Right ventricle myocardium superior (tissue), 1 donor: Measurements from ENCODE around the gene C3orf49. TPM values are rescaled to one million over a fixed set of nuclear protein-coding genes. Genes with fewer than 3 reads are reported as not detected.

Experiments
- ATAC-seq: fragments of 200-7000 bp; cut with Tn5 transposase; one replicate; pipeline ENCODE4 v1.9.1; 2020; ENCODE audit warnings: mild to moderate bottlenecking; ENCODE audit not compliant: poor library complexity
- DNase-seq: peaks from one replicate; pipeline ENCODE4 v3.0.0-alpha.2; 2020
- intact Hi-C: fragments of 100-400 bp; cut with DNase I; formaldehyde crosslinking; loops from one replicate; pipeline ENCODE4 v1.11.2; 2022
- total RNA-seq: library from RNA; stranded (reverse); fragmentation: NEBNext Ultra II Directional; extraction: Animal tissue kit (Norgen Biotek cat#: 25700); gene quantifications from one replicate; pipeline ENCODE4 v1.2.1, GENCODE V29; 2021
- donor health status: DM: no; HTN: yes; CAD: no; lungs with severe emphysema.

Gene C3orf49
- total RNA-seq, 1 donor from 2014 or later, result not detected

DNA sequence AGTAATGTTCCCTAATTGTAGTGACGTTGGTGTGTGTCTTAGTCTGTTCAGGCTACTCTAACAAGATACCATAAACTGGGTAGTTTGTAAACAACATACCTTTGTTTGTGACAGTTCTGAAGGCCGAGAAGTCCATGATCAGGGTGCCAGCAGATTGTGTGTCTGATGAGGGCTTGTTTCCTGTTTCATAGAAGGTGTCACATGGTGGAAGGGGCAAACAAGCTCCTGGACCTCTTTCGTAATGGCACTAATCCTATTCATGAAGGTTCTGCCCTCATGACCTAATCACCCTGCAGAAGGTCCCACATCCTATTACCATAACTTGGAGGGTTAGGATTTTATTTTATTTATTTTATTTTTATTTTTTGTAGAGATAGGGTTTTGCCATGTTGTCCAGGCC is 55.7 kb downstream of the C3orf49 start:
- DNase-seq (no peak), ATAC-seq (no peak)
- intact Hi-C loops, result no loop called here

DNA sequence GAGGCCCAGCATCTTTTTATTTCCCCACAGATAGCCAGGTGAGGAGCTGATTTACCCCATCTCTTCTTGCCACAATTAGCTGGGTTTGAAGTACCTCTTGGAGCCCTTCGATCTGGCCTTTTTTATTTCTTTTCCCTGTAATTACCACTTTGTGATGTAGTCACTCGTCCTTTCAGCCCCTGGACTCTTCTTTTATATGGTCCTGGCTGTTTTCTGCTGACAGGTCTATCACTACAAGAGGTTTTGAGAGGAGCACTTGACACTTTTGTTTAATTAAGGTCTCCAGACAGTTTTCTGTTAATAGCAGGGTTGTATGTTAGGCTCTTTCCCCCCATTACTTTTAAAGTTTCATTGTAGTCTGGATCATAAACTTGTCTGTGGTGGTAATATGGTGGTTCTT is 56.4 kb downstream of the C3orf49 start:
- intact Hi-C loops, result no loop called here
- DNase-seq (no peak), ATAC-seq (no peak)

DNA sequence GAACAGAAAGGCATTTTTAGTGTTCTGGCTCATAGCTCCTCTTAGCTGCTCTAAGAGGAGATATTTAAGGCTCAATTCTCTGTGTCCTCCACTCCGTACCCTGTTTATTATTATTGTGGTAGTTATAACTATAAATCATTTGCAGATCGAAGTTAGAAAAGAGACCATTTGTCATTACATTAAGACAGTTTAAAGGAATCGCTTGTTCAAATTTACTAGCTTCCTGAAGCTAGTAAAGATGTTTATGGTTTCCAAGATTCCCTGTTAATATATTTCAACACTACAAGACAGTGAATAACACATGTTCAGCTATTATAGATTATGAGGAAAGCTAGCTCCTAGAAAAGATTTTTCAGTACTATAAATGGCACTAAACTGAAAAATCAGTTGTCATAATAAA is 57.2 kb downstream of the C3orf49 start:
- intact Hi-C loops, result no loop called here

DNA sequence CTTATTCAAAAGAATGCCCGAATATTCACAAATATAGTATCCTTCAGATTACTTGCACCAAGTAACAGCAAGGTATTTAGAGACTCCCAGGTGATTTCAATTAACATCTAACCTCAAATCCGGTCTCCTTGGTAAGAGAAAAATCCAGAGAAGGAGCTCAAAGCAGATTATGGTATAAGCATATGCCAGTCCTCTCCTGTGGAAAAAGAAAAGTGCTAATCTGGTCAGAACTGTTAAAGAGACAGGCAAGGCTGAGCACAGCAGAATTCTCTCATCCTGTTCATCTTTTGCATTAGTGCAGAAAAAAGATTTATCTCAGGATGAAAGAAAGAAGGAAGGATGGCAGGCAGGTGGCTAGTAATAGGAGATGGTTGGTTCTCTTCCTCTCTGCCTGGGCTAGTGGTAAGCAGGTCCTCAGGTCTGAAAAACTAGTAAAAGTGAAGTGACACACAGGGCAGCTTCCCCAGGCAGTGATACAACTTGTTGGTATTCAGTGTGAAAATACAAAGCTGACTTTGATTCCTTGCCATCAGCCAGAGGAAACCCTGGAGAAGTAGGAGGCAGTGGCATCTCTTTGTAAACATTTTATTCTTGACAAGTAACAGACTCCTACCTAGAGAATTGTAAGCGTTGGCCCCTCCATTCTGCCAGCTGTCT is 58.8 kb downstream of the C3orf49 start:
- ATAC-seq (no peak), DNase-seq (no peak)
- intact Hi-C loops, result no loop called here

More for the DNA sequence above, 57.2 kb downstream of the C3orf49 start:
- no peak for ATAC-seq
- no peak for DNase-seq

DNA sequence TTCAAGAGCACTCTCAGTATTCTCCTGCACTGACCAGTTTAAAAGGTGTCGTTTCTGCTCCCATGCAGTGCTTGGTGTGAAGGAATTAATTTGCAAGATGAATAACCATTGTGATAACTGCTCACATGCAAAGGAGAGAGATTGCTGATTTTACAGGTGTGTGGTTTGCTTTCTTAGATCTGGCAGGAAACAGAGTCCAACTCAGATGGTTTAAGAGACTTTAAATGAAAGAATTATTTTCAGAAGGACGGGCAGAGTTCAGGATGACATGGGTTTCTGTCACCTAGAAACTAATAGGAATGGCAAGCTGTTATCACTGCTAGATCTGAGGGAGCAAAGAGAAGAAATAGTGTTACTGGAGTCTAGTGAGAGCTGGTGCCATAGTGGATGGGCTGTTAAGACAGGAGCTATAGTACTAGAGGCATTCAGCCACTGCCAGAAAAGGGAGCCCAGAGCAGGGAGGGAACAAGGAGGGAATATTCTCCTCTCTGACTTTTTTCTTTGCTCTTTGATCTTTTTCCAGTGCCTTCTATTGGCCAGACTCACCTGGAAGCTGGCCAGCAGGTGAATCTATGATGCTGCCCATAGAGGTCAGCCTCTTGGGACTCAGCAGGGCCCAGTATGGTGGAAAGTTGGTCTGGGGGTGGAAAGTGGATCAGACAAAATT is 59.4 kb downstream of the C3orf49 start:
- no peak for ATAC-seq
- intact Hi-C loops, result no loop called here
- no peak for DNase-seq

DNA sequence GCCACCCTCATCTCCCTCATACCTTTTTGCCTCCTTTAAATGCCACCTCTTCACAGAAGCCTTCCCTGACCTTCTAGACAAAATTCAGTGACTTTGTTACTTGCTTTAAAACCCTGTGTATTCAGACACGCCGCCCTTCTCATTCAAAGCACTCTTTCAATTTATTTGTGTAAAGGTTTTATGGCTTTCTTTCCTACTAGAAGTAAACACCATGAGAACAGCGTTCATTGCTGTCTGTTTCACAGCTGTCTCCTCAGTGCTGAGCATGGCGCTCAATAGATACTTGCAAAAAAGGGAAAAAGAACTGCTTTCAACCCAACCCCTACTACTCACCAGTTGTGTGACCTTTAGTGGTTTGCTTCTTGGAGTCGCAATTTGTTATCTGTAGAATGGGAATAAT is 61.6 kb downstream of the C3orf49 start:
- no peak for DNase-seq
- intact Hi-C loops, result no loop called here
- ATAC-seq, result no peak

DNA sequence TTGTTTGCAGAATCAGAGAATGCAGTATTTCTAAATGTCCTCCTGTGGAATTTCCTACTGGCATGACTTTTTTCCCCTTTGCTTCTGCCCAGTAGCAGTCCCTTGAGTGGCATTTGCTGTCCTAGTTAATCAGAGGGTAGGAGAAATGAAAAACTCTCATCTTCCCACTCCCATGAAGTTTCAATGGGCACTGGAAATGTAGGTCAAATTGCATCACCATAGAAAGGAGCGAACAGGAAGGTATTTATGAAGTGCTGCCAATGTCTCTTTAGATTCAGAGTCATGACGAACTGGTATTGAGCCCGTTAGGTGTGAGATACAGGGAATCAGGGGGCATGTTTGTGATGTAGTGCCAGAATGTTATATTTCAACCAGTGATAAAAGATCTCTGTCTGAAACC is 67.8 kb downstream of the C3orf49 start:
- DNase-seq (no peak), ATAC-seq (peak; percentile 72)
- intact Hi-C loops, result no loop called here

DNA sequence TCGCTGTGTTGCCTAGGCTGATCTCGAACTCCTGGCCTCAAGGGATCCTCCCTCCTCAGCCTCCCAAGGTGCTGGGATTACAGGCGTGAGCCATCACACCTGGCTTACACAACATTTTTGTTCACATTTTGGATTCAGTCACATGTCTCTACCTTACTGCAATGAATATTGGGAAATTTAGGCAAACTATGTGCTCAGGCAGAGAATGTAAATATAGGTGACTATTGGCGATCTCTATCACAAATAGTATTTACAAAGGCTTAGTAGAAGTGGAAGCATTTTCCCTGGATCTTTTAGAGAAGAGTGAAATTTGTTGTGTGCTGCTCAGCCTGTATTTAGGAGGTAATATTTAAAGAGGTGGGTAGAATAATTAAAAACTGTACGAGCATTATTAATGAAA is 72.4 kb downstream of the C3orf49 start:
- ATAC-seq, result no peak
- intact Hi-C loops, result no loop called here
- DNase-seq, result no peak

DNA sequence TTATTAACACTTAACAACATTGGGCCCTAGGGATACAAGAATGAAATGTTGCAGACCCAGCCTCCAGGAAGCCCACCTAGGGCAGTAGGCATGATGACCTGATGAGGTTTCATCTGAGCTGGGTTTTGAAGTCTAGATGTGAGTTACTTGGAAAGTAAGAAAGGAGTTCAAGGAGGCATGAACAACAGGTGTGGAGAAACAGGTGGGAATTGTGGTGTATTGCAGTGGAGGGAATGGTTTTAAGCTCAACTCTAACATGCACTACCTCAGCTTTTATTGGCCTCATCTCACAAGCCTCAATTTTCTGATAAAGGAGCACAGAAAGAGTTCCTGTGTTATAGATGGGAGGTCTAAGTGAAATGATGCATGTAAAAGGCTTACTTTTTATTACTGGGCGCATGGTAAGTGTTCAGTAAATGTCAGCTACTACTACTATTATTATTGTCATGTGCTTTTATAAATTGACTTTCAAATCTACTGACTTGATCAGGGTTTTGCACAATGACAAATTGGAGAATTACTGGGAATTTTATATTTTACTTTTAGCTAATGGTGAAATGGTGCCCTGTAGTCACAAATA is 73.8 kb downstream of the C3orf49 start:
- DNase-seq, result no peak
- intact Hi-C loops, result no loop called here
- no peak for ATAC-seq

DNA sequence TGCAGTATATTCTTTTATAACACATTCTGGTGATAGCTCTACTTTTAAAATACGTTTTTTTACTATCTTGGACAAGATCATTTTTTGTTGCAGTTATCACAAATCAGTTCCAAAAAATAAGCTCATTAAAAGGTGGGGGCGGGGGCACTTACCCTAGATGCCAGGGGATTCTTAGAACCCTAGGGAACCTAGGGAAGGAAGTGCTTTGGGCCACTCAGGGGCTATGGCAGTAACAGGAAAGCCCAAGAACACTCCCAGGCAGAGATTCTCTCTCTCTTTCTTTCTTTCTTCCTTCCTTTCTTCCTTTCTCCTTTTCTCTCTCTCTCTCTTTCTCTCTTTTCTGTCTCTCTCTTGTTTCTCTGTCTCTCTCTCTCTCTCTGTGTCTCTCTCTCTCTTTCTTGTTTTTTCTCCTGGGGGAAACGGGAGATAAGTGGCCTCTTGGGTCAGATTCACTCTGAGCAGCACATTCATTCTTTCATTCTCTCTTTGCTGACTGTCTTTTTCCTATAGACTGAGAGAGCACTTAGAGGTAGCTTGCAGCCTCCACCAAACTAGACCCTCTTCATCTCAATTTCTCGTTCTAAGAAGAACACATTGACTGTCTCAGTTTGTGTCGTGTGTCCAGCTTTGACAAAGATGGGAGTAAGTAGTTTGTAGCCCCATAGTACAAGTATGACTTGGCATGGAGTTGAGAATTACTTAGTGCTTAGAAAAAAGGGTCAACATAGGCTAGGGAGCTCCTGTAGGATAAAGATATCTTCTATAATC is 76.5 kb downstream of the C3orf49 start:
- no peak for ATAC-seq
- intact Hi-C loops, result no loop called here

DNA sequence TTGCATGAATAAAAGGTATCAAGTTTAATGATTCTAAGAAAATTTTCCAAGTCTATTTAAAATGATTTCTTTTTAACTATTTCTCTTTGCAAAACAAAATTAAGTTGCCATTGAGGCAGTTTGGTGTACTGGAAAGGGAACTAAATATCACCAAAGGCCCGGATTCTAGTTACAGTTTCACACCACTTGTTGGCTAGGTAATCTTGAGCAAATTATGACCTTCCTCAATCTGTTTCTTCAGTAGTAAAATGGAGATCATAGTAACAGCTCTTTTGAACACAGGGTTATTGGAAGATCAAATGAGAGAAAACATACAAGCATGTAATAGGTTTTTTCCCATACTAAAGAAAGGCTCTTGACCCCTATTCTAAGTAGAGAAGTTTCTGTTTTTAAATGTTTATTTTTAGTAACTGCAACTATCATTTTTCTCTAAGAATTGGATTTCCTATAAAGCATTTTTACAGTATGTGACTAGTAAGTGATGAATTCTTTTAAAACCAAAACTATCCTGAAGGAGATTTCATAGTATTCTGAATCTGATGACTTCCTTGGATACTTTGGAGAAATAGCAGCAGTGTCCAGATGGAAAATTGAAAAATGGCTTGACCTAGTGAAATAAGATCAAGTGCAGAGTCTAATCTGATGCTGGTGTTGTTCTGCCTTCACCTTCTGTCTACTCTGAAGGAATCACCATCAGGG is 77.4 kb downstream of the C3orf49 start:
- DNase-seq (no peak), ATAC-seq (no peak)
- intact Hi-C loops, result no loop called here

More for the DNA sequence above, 76.5 kb downstream of the C3orf49 start:
- no peak for DNase-seq

Other genes with a start within 250 kb of the C3orf49 start
- gene SNTN, start 166.6 kb upstream of the C3orf49 start, total RNA-seq, result not detected
- 84.9 TPM for gene THOC7, start 44.5 kb downstream of the C3orf49 start, total RNA-seq
- gene ATXN7, start 44.6 kb downstream of the C3orf49 start, total RNA-seq, result 13.5 TPM
- gene SCAANT1, start 93.1 kb downstream of the C3orf49 start, total RNA-seq, result not detected
- gene PSMD6, start 204.2 kb downstream of the C3orf49 start, total RNA-seq, result 77.8 TPM